Ovary (tissue), 3 donors: Measurements from ENCODE around the gene SAMD4A.

Experiments used
- EP300 ChIP-seq: sonication (generic); formaldehyde crosslinking; IDR thresholded peaks from one replicate; pipeline ENCODE4 v1.6.1; 2017; ENCODE audit warnings: antibody characterized with exemption
- POLR2A ChIP-seq: fragments of 450-650 bp; IDR thresholded peaks from one replicate; pipeline ENCODE4 v1.6.1; 2017; ENCODE audit warnings: antibody characterized with exemption, mild to moderate bottlenecking, moderate library complexity
- TF ChIP-seq, protein P1 (sequence below), 3 donors: fragments of 450-650 bp in 2 of 3; fragments of 200-600 bp in 1 of 3; IDR thresholded peaks; one replicate each; pipeline versions ENCODE4 v1.5.1 to v1.8.0; 2016 to 2022; ENCODE audit warnings: antibody characterized with exemption in 3 of 3, mild to moderate bottlenecking in 1 of 3
- donor health status: DM: no; HTN: no; CAD: no.

DNA sequence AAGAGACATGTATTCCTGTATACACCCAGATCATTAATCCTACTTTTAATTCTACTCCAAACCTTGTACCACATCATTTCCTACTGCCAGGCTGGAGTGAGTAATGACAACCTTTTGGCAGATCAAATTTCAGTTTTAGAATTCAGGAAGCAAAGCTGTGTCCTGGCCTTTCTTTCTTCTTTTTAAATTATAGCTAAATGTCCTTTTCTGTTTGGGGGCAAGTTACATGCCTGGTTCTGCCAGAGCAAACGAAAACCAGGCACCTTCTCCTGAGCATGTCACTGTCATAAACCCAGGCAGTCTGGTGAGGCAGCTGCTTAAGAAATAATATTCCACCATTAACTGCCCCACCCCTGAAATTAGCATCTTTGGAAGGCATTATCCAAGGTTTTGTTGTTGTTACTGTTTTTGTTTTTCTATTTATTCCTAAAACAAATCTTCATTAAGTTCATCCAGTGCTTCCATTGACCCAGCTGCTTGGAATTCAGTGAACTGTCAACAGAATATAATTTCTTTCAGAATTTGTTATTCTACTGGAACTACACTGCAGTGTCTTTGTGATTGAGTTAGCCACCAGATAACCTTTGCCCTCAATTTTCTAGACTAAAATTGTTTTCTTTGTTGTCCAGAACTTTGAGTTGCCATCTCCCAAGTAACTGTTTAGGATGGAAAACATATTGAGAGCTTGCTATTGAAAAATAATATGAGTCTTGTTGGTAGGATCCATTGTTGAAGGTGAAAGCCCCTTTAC lies 33.2 kb downstream of the SAMD4A start:
- TF ChIP-seq, protein P1, sequence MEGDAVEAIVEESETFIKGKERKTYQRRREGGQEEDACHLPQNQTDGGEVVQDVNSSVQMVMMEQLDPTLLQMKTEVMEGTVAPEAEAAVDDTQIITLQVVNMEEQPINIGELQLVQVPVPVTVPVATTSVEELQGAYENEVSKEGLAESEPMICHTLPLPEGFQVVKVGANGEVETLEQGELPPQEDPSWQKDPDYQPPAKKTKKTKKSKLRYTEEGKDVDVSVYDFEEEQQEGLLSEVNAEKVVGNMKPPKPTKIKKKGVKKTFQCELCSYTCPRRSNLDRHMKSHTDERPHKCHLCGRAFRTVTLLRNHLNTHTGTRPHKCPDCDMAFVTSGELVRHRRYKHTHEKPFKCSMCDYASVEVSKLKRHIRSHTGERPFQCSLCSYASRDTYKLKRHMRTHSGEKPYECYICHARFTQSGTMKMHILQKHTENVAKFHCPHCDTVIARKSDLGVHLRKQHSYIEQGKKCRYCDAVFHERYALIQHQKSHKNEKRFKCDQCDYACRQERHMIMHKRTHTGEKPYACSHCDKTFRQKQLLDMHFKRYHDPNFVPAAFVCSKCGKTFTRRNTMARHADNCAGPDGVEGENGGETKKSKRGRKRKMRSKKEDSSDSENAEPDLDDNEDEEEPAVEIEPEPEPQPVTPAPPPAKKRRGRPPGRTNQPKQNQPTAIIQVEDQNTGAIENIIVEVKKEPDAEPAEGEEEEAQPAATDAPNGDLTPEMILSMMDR (IDR thresholded peaks at IDR 0.05), result no peak
- no peak for TF ChIP-seq POLR2A
- TF ChIP-seq EP300, result no peak
